ENCODE results near the gene RPTOR.

The RPTOR gene

GRCh38 chr17:80822021-80822699, 277.5 kb downstream of the RPTOR start:
- DNase-seq = no peak

GRCh38 chr17:80822700-80823410, 278.2 kb downstream of the RPTOR start:
- no peak for DNase-seq

DNA sequence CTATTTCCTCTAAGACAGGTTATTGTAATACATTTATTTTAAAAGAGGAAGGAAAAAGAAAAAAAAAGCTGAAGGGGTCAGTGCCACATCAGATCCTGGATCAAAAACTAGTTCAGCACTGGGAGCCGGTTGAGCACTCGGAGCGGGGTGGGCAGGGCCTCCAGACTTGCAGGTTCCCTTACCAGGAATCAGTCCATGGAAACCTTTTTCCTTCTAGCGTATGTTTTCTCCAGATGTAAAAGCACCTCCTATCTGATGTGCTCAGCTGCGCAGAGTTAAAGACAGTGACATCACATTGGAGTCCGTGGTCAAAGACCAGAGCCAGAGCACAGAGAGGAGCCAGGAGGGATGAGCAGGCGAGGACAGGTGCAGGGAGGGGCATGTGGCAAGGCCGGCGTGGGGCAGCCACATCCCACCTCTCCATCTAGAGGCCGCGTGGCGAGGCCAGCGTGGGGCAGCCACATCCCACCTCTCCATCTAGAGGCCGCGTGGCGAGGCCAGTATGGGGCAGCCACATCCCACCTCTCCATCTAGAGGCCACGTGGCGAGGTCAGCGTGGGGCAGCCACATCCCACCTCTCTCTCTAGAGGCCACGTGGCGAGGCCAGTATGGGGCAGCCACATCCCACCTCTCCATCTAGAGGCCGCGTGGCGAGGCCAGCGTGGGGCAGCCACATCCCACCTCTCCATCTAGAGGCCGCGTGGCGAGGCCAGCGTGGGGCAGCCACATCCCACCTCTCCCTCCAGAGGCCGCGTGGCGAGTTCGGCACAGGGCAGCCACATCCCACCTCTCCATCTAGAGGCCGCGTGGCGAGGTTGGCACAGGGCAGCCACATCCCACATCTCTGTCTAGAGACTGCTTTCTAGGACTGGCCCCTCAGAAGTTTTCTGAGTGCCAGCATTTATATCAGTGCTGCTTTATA, 280.2 kb downstream of the RPTOR start:
- no peak for DNase-seq

GRCh38 chr17:80825471-80826345, 281.1 kb downstream of the RPTOR start:
- no peak for DNase-seq

DNA sequence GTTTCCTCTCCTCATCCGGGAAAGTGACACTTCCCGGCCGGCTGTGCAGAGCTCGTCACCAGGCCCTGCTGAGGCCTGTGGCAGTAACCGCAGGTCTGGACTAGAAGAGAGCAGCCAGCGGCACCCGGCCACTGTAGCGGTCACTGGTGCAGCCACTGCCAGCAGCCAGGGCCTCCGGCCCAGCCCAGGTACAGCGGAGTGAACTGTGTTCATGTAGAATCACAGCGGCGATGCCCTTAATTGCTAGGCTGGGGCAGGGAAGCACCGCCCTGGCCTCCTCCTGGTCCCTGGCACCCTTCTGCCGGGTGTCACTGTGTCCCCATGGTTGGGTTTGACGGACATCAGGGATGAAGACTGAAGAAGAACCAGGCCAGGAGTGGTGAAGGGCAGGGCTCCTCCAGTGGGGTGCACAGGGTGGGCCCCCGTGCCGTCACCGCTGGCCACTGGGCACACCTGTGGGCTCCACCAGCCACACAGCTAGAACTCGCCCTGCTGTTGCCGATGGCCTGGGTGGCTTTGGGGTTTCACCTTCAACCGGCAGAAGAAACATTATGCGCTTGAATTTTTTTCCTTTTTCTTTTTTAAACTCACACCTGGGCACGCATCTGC, 281.8 kb downstream of the RPTOR start:
- DNase-seq = no peak

- no peak for DNase-seq
Measured at GRCh38 chr17:80826955-80827645, 282.5 kb downstream of the RPTOR start.

DNA sequence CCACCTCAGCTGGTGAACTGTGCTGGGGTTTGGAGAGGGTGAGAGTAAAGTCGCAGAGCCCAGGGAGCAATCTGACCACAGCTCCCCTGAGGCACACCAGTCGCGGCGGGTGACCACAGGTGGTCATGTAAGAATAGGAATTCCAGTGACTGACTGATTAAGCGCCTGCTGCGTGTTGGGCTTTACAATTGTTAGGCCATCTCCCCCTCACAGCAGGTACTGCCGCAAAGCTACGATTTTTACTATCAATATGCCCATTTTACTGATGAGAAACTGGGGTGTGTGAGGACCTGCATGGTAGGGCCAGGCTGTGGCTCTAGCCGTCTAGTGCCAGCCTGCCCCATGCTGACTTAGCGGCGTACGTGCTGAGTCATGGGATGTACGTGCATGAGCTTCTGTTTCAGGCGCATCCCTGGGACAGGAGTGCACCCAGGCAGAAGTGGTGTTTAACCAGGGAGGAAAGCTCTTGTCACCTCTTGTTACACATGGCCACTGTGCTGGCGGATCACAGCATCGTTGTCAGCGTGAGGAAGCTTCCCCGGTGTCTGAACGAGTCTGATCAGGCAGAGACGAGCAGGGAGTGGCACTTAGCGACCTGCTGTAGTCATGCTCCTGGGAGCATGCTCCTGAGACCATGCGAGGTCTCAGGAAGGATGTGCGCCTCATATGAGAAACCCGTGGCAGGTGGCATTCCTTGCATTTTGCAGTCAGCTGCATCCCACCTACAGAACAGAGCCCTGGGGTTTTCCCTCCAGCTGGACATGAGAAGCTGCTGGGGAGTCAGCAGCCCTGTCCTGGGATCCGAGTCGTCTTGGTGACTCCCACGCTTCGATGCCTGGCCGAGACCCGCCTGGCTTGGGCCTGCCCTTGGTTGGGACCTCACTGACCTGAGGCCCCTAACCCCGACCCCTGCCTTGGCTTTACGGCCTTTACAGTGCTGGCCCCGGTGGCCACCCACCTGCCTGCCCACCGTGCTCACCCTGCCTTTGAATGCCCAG, 283.3 kb downstream of the RPTOR start:
- no peak for DNase-seq

GRCh38 chr17:80829166-80829813, 284.7 kb downstream of the RPTOR start:
- DNase-seq = no peak

DNA sequence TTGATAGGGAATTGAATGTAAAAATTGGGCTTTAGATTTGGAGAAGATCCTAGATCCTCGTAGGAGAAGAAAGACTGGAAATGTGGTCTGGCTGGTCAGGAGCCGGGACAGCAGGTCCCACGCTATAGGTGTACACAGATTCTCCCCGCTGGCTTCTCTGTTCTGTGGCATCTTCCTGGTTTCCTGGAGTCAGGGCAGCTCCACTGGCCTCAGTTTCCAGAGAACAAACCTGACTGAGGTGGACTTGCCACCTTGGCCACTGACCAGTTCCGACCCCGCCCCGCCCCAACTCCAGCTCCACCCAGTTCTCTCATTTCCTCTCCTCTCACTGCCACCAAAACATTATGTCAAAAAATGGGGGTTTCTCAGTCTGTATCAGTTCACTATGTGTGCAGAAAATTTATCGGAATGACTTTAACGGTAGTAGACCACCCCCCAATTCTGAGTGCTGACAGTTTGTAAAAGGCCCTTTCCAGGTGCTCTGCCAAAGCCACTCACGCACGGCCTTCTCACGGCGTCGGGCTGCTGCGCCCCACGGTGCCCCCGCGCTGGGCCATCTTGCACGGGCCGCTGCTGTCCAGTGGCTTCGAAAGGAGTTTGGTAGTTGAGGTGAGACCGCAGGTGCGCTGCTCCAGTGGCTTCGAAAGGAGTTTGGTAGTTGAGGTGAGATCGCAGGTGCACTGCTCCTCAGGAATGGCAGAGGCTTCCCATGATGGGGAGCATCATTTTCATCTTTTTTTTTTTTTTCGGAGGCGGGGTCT, 285.6 kb downstream of the RPTOR start:
- no peak for DNase-seq

DNA sequence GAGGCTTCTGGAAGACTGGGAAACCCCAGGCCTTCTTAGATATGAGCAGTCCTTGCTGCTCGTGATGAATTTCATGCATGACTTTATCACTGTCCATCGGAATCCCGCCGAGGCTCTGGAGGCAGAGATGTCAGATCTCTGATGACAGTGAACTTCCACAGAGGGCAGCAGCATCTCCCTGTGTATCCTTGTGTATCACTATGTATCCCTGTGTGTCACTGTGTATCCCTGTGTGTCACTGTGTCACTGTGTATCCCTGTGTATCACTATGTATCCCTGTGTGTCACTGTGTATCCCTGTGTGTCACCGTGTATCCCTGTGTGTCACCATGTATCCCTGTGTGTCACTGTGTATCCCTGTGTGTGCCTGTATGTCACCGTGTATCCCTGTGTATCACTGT, 286.9 kb downstream of the RPTOR start:
- no peak for DNase-seq

- DNase-seq = no peak
Measured at GRCh38 chr17:80832266-80832676, 287.6 kb downstream of the RPTOR start.

- DNase-seq = peak; percentile 21 to 38
Measured at GRCh38 chr17:80832888-80833583, 288.4 kb downstream of the RPTOR start.

DNA sequence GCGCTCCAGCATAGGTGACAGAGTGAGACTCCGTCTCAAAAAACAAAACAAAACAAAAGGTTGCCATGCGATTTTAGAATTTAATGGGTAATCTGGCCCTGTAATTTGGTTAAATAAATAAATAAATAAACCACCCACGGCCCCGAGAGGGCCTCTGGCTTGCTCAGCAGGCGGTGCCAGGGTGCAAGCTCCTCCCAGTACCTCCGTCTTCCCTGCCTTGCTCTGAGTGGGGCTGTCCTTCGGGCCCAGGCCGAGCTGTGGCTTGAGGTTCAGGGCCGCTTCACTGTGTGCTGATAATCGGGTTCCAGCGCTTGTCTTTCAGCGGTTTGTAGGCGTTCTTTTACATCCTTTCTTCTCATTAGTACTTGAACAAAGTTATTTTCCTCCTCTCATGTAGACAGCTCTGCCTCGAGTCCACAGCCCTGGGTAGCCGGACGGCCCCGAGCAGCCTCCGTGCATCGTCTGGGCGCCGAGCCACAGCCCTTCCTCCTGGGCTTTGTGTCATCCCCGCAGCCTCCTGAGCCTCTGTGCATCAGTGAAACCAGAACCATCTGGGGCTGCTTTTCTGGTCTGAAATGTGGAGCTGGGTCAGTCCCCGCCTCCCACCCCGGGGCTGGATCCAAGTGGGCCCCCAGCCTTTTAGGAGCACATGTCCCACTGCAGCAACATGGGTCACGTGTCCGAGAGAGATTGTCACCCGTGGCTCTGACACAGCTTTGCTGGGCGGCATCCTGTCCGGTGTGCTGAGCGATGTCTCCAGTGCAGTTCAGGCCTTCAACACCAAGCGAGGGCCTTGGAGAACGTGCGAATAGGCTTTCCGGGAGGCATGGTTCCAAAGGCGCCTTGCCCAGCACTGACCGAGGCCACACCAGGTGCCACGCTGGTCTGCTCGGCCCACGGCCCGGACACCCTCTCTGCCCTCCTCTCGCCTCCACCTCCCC, 289.6 kb downstream of the RPTOR start:
- no peak for DNase-seq

DNA sequence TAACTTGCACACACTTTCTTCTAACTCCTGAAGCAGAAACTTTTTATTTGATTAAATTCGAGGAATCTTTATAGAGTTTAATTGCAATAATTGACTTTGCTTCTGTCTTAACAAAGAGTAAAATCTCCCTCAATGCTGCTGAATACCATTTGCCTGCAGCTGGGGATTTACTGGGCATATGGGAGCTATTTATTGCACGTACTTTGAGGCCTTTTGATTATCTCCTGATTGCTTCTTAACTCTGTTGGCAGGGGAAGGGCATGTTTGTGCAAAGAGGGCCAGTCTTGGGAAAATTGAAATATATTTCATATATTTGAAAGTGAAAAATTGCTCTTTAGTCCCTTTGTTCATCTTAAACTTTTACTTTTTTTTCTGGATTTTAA, 290.2 kb downstream of the RPTOR start:
- DNase-seq = no peak

- no peak for DNase-seq
Measured at GRCh38 chr17:80835816-80836657, 291.4 kb downstream of the RPTOR start.

DNA sequence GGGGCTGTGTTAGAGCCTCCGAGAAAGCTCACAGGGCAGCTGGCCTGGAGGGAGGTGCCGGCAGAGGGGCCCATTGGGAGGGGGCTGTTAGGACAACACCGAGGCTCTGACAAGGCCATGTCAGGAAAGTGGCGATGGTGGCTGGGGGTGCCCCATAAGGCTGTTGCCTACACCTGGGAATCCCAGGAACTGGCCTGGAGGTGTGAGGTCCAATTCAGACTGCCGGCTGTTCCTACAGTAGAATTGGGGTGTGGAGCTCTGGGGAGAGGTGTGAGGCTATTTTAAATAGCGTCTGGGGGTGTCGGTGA, 292.0 kb downstream of the RPTOR start:
- no peak for DNase-seq
